Erythroblast (primary cell): ENCODE measurements around the gene TAL1.
A peak's percentile ranks its signal among the peaks of the same experiment; 100 is the strongest.

Experiments used
- GATA1 ChIP-seq: IDR thresholded peaks from 2 replicates; pipeline ENCODE4 v1.6.1; 2011; ENCODE audit warnings: low read depth, mild to moderate bottlenecking, control low read depth, low read length, moderate library complexity
- POLR2A ChIP-seq: IDR thresholded peaks from 2 replicates; pipeline ENCODE4 v1.6.1; 2011; ENCODE audit warnings: mild to moderate bottlenecking, low read length

DNA sequence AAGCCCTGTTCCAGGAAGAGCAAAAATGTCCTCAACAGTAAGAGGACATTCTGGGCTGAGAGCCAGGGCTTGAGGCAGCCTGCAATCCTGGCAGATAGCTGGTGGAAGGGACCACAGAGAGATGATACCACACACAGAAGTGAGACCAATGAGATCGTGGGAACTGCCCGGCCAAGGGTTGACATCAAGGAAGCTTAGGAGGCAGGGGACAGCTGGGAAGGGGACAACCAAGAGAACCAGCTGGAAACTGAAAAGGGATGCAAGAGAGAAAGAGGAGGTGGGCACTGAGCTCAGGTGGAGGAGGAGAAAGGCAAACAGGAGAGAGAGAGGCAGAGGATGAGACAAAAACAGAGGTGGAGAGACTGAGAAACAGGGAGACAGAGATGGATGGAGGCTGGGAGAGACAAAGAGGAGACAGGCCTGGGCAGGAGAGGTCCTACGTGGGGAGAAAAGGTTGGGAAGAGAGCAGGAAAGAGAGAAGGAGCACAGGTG lies 51.4 kb downstream of the TAL1 start:
- TF ChIP-seq POLR2A: peak; percentile 67
- TF ChIP-seq GATA1: no peak
